AG09319 (cell line): ENCODE measurements around the gene TNS4.

Source experiments
- DNase-seq: peaks from one replicate; pipeline ENCODE4 v3.0.0-alpha.2; 2010; ENCODE audit warnings: low read depth; ENCODE audit errors: extremely low read depth
- TF ChIP-seq, protein P1 (sequence below): IDR thresholded peaks from 2 replicates; pipeline ENCODE4 v1.5.1; 2011; ENCODE audit warnings: low read depth, mild to moderate bottlenecking, inconsistent platforms, low read length, moderate library complexity

TNS4 gene

GRCh38 chr17:40495140-40495539 is 6.3 kb downstream of the TNS4 start:
- DNase-seq = no peak
- TF ChIP-seq, protein P1, sequence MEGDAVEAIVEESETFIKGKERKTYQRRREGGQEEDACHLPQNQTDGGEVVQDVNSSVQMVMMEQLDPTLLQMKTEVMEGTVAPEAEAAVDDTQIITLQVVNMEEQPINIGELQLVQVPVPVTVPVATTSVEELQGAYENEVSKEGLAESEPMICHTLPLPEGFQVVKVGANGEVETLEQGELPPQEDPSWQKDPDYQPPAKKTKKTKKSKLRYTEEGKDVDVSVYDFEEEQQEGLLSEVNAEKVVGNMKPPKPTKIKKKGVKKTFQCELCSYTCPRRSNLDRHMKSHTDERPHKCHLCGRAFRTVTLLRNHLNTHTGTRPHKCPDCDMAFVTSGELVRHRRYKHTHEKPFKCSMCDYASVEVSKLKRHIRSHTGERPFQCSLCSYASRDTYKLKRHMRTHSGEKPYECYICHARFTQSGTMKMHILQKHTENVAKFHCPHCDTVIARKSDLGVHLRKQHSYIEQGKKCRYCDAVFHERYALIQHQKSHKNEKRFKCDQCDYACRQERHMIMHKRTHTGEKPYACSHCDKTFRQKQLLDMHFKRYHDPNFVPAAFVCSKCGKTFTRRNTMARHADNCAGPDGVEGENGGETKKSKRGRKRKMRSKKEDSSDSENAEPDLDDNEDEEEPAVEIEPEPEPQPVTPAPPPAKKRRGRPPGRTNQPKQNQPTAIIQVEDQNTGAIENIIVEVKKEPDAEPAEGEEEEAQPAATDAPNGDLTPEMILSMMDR = no peak

GRCh38 chr17:40493697-40494096 is 7.7 kb downstream of the TNS4 start:
- DNase-seq = no peak
- TF ChIP-seq, protein P1 = no peak

- TF ChIP-seq, protein P1 = no peak
- DNase-seq = no peak
Observed at GRCh38 chr17:40491486-40491885, 9.9 kb downstream of the TNS4 start.

- DNase-seq = no peak
- TF ChIP-seq, protein P1 = no peak
Observed at GRCh38 chr17:40490982-40491381, 10.4 kb downstream of the TNS4 start.

GRCh38 chr17:40490289-40490853 is 11.1 kb downstream of the TNS4 start:
- TF ChIP-seq, protein P1 = no peak
- no peak for DNase-seq

- no peak for DNase-seq
- TF ChIP-seq, protein P1 = no peak
Observed at GRCh38 chr17:40487371-40488020, 13.9 kb downstream of the TNS4 start.

DNA sequence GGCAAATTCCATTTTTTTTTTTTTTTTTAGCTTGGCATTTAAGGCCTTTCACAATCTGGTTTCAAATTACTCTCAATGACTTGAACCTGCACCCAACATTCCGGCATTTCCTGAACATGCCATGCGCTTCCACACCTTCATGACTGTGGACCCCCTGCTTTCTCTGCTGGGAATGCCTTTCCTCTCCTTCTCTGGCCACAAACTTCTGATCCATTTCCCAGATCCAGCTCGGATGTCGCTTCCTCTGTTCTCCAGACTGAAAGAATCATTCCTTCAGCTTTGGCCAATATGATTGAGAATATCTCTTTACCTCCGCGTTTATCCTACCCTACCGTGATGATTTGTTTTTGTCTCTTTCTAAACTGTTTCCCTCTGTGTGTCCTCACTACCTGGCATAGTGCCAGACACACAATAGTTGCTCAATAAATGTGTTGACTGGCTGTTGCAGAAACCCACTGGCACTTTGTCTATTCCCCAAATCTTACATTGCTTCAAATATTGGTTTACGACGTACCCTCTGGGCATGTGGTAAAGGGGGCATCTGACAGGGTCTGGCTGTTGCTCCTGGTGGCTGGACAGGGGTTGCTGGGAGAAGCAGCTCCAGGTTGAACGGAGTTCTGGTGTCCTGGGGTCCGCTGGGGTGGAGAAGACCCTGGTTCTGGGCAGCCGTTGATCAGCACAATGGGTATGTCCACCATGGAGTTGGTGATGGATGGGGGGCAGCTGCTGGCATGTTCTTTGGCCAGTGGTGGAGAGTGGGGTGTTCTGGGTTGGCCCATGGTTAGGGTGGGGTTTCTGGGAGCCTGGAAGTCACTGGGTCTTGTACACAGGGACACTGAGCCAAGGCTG is 14.7 kb downstream of the TNS4 start:
- no peak for DNase-seq
- TF ChIP-seq, protein P1 = no peak
